GM12878 (cell line): ENCODE measurements around the gene ANGPTL5. TPM values are rescaled to one million over a fixed set of nuclear protein-coding genes. Genes with fewer than 3 reads are reported as not detected.

Experiments
- BCL11A ChIP-seq: IDR thresholded peaks from 2 replicates; pipeline ENCODE4 v1.6.1; 2011; ENCODE audit warnings: low read depth, low read length
- BMI1 ChIP-seq: fragments of 450-650 bp; IDR thresholded peaks from 2 replicates; pipeline ENCODE4 v1.6.1; 2016; ENCODE audit warnings: mild to moderate bottlenecking, moderate library complexity, borderline replicate concordance
- ETV6 ChIP-seq, 2 experiments: fragments of 450-650 bp in 1 of 2; IDR thresholded peaks in 1 of 2; conservative IDR thresholded peaks in 1 of 2; 2 replicates each; pipeline ENCODE4 v1.6.1; 2014; ENCODE audit warnings: antibody characterized with exemption in 1 of 2, borderline replicate concordance in 1 of 2, low read depth in 1 of 2, mild to moderate bottlenecking in 1 of 2, moderate library complexity in 1 of 2
- GATAD2B ChIP-seq: fragments of 450-650 bp; conservative IDR thresholded peaks from 2 replicates; pipeline ENCODE4 v1.6.1; 2017; ENCODE audit warnings: low read depth, mild to moderate bottlenecking, moderate library complexity
- HCFC1 ChIP-seq: fragments of 150-350 bp; IDR thresholded peaks from 2 replicates; pipeline ENCODE4 v1.6.1; 2014; ENCODE audit warnings: low read length
- MTA3 ChIP-seq: IDR thresholded peaks from 2 replicates; pipeline ENCODE4 v1.6.1; 2012; ENCODE audit warnings: low read length, inconsistent platforms, borderline replicate concordance
- NFYB ChIP-seq: IDR thresholded peaks from 2 replicates; pipeline ENCODE4 v1.6.1; 2011; ENCODE audit warnings: low read depth, mild to moderate bottlenecking, low read length, improper control_type of control experiment, moderate library complexity; ENCODE audit not compliant: insufficient read depth
- WRNIP1 ChIP-seq: IDR thresholded peaks from 2 replicates; pipeline ENCODE4 v1.6.1; 2011; ENCODE audit warnings: low read depth, low read length, improper control_type of control experiment, borderline replicate concordance
- polyA plus RNA-seq, 11 experiments: library from polyadenylated mRNA; depleted of rRNA in 4 of 11; unstranded in 6 of 11; stranded (reverse) in 5 of 11; fragments of >200 nt; fragmentation: Nextera tagmentation in 4 of 11; fragmentation: Illumina TruSeq in 1 of 11; extraction: Ambion mirVana in 4 of 11; extraction: Trizol in 1 of 11; gene quantifications; 1 replicate in 1 of 11; 2 replicates in 10 of 11; pipeline versions ENCODE4 v1.2.1 to v1.2.3, GENCODE V29; 2011 to 2016; ENCODE audit warnings: inconsistent platforms in 2 of 11, missing spikeins in 2 of 11, low read depth in 1 of 11
- total RNA-seq, 4 experiments: library from RNA; depleted of rRNA in 3 of 4; stranded (reverse); fragments of >200 nt in 3 of 4; fragmentation: Illumina TruSeq in 1 of 4; extraction: Trizol in 1 of 4; gene quantifications; 2 replicates each; pipeline versions ENCODE4 v1.2.1 to v1.2.3, GENCODE V29; 2013 to 2021
- TF ChIP-seq, protein P1 (sequence below): IDR thresholded peaks from 2 replicates; pipeline ENCODE4 v1.6.1; 2012; ENCODE audit warnings: low read depth, low read length, improper control_type of control experiment
- TF ChIP-seq, protein P2 (sequence below): fragments of 450-650 bp; conservative IDR thresholded peaks from 2 replicates; pipeline ENCODE4 v1.6.1; 2017; ENCODE audit warnings: mild to moderate bottlenecking, moderate library complexity
- TF ChIP-seq, protein P3 (sequence below): IDR thresholded peaks from 2 replicates; pipeline ENCODE4 v1.6.1; 2012; ENCODE audit warnings: mild to moderate bottlenecking, low read depth, low read length
- TF ChIP-seq, protein P4 (sequence below): fragments of 150-350 bp; IDR thresholded peaks from 2 replicates; pipeline ENCODE4 v1.6.1; 2016; ENCODE audit warnings: low read depth, low read length
- TF ChIP-seq, protein P5 (sequence below): fragments of 150-350 bp; IDR thresholded peaks from 2 replicates; pipeline ENCODE4 v1.6.1; 2014; ENCODE audit warnings: mild to moderate bottlenecking, low read depth, low read length

ANGPTL5 gene
- total and polyA plus RNA-seq, 10 of the 15 experiments (the other 5 are each of a cell fraction or from before 2014, with no cell fraction given): not detected

DNA sequence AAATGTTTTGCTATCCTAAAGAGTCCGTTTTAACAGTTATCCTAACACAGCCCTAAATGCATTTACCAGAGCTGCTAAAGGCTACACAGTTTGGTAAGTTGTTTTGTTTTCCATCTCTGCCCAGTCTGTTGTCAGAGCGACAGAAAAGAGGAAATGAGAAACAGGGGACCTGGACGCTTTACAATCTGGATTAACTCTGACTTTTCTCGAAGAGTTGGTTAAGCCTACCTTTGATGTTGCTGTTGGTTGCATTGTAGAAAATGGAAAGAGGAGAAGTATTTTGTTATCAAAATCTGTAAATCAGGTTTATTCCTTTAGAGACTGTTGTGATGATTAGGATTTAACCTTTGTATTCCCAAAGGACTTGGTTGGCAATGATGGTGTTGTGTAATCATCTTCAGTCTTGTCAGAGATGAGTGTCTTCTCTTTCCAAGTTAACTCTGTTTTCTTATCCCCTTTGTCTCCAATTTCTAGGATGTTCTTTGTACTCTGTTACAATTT, 481 bp downstream of the ANGPTL5 start (continued):
- TF ChIP-seq, protein P1, sequence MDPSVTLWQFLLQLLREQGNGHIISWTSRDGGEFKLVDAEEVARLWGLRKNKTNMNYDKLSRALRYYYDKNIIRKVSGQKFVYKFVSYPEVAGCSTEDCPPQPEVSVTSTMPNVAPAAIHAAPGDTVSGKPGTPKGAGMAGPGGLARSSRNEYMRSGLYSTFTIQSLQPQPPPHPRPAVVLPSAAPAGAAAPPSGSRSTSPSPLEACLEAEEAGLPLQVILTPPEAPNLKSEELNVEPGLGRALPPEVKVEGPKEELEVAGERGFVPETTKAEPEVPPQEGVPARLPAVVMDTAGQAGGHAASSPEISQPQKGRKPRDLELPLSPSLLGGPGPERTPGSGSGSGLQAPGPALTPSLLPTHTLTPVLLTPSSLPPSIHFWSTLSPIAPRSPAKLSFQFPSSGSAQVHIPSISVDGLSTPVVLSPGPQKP: no peak
- no peak for TF ChIP-seq GATAD2B
- no peak for TF ChIP-seq MTA3
- TF ChIP-seq, protein P2, sequence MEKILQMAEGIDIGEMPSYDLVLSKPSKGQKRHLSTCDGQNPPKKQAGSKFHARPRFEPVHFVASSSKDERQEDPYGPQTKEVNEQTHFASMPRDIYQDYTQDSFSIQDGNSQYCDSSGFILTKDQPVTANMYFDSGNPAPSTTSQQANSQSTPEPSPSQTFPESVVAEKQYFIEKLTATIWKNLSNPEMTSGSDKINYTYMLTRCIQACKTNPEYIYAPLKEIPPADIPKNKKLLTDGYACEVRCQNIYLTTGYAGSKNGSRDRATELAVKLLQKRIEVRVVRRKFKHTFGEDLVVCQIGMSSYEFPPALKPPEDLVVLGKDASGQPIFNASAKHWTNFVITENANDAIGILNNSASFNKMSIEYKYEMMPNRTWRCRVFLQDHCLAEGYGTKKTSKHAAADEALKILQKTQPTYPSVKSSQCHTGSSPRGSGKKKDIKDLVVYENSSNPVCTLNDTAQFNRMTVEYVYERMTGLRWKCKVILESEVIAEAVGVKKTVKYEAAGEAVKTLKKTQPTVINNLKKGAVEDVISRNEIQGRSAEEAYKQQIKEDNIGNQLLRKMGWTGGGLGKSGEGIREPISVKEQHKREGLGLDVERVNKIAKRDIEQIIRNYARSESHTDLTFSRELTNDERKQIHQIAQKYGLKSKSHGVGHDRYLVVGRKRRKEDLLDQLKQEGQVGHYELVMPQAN: no peak
- TF ChIP-seq BCL11A: no peak
- no peak for TF ChIP-seq ETV6 (conservative IDR thresholded peaks at IDR 0.05 in 1 of 2, IDR thresholded peaks at IDR 0.05 in 1 of 2; ENCODE audit: borderline replicate concordance in 1 of 2, low read depth in 1 of 2)
- no peak for TF ChIP-seq WRNIP1
- TF ChIP-seq, protein P3, sequence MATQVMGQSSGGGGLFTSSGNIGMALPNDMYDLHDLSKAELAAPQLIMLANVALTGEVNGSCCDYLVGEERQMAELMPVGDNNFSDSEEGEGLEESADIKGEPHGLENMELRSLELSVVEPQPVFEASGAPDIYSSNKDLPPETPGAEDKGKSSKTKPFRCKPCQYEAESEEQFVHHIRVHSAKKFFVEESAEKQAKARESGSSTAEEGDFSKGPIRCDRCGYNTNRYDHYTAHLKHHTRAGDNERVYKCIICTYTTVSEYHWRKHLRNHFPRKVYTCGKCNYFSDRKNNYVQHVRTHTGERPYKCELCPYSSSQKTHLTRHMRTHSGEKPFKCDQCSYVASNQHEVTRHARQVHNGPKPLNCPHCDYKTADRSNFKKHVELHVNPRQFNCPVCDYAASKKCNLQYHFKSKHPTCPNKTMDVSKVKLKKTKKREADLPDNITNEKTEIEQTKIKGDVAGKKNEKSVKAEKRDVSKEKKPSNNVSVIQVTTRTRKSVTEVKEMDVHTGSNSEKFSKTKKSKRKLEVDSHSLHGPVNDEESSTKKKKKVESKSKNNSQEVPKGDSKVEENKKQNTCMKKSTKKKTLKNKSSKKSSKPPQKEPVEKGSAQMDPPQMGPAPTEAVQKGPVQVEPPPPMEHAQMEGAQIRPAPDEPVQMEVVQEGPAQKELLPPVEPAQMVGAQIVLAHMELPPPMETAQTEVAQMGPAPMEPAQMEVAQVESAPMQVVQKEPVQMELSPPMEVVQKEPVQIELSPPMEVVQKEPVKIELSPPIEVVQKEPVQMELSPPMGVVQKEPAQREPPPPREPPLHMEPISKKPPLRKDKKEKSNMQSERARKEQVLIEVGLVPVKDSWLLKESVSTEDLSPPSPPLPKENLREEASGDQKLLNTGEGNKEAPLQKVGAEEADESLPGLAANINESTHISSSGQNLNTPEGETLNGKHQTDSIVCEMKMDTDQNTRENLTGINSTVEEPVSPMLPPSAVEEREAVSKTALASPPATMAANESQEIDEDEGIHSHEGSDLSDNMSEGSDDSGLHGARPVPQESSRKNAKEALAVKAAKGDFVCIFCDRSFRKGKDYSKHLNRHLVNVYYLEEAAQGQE: no peak
- TF ChIP-seq, protein P4, sequence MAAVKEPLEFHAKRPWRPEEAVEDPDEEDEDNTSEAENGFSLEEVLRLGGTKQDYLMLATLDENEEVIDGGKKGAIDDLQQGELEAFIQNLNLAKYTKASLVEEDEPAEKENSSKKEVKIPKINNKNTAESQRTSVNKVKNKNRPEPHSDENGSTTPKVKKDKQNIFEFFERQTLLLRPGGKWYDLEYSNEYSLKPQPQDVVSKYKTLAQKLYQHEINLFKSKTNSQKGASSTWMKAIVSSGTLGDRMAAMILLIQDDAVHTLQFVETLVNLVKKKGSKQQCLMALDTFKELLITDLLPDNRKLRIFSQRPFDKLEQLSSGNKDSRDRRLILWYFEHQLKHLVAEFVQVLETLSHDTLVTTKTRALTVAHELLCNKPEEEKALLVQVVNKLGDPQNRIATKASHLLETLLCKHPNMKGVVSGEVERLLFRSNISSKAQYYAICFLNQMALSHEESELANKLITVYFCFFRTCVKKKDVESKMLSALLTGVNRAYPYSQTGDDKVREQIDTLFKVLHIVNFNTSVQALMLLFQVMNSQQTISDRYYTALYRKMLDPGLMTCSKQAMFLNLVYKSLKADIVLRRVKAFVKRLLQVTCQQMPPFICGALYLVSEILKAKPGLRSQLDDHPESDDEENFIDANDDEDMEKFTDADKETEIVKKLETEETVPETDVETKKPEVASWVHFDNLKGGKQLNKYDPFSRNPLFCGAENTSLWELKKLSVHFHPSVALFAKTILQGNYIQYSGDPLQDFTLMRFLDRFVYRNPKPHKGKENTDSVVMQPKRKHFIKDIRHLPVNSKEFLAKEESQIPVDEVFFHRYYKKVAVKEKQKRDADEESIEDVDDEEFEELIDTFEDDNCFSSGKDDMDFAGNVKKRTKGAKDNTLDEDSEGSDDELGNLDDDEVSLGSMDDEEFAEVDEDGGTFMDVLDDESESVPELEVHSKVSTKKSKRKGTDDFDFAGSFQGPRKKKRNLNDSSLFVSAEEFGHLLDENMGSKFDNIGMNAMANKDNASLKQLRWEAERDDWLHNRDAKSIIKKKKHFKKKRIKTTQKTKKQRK: no peak
- TF ChIP-seq HCFC1: no peak
- TF ChIP-seq, protein P5, sequence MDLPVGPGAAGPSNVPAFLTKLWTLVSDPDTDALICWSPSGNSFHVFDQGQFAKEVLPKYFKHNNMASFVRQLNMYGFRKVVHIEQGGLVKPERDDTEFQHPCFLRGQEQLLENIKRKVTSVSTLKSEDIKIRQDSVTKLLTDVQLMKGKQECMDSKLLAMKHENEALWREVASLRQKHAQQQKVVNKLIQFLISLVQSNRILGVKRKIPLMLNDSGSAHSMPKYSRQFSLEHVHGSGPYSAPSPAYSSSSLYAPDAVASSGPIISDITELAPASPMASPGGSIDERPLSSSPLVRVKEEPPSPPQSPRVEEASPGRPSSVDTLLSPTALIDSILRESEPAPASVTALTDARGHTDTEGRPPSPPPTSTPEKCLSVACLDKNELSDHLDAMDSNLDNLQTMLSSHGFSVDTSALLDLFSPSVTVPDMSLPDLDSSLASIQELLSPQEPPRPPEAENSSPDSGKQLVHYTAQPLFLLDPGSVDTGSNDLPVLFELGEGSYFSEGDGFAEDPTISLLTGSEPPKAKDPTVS: no peak
- no peak for TF ChIP-seq NFYB
- peak; percentile 50; the same call in 1 of the 2 replicates for TF ChIP-seq BMI1
- TF ChIP-seq, all 136 proteins: peak for 4
